HEK293 (cell line): ENCODE results near the gene CPT1A.

ENCODE experiments used
- CTCF ChIP-seq: fragments of 450-650 bp; formaldehyde crosslinking; IDR thresholded peaks from 2 replicates; pipeline ENCODE4 v1.5.1; 2016; ENCODE audit warnings: missing biosample characterization, missing genetic modification characterization
- ELK4 ChIP-seq: IDR thresholded peaks from 2 replicates; pipeline ENCODE4 v1.6.1; 2011; ENCODE audit warnings: mild to moderate bottlenecking, low read depth, low read length, borderline replicate concordance
- GLI4 ChIP-seq: fragments of 450-650 bp; formaldehyde crosslinking; IDR thresholded peaks from 2 replicates; pipeline ENCODE4 v1.5.1; 2016; ENCODE audit warnings: missing biosample characterization, missing genetic modification characterization
- ZBTB7A ChIP-seq: fragments of 450-650 bp; formaldehyde crosslinking; IDR thresholded peaks from 2 replicates; pipeline ENCODE4 v1.5.1; 2016; ENCODE audit warnings: low read depth, missing biosample characterization, missing genetic modification characterization
- ZNF174 ChIP-seq: fragments of 450-650 bp; formaldehyde crosslinking; IDR thresholded peaks from 2 replicates; pipeline ENCODE4 v1.5.0; 2017; ENCODE audit warnings: missing biosample characterization, mild to moderate bottlenecking, missing genetic modification characterization
- ZNF175 ChIP-seq: fragments of 450-650 bp; formaldehyde crosslinking; IDR thresholded peaks from 2 replicates; pipeline ENCODE4 v1.5.1; 2016; ENCODE audit warnings: missing biosample characterization, missing genetic modification characterization
- ZNF19 ChIP-seq: fragments of 450-650 bp; formaldehyde crosslinking; IDR thresholded peaks from 2 replicates; pipeline ENCODE4; 2016; ENCODE audit warnings: missing biosample characterization, missing genetic modification characterization, low read depth
- ZNF416 ChIP-seq: fragments of 450-650 bp; formaldehyde crosslinking; IDR thresholded peaks from 2 replicates; pipeline ENCODE4 v1.5.1; 2016; ENCODE audit warnings: missing biosample characterization, missing genetic modification characterization

GRCh38 chr11:68835328-68835727 lies 6.4 kb downstream of the CPT1A start:
- TF ChIP-seq CTCF (tag by site-specific recombination) (no peak), GLI4 (tag by site-specific recombination) (no peak), ELK4 (no peak), ZNF19 (no peak), ZBTB7A (tag by site-specific recombination) (no peak), ZNF416 (tag by site-specific recombination) (no peak), ZNF174 (no peak), ZNF175 (tag by site-specific recombination) (no peak)
